HG03139 (cell line): ENCODE results near the gene ALDH1A1.
"Not testable (repeated sequence)": the region's sequence is repeated elsewhere in the genome, so short reads cannot be mapped to it uniquely, and the experiment has no call there.

Experiments used
- ATAC-seq: cut with Tn5 transposase; IDR thresholded peaks from one replicate; pipeline ENCODE4 v1.9.1; 2021; ENCODE audit not compliant: unreplicated experiment

The ALDH1A1 gene

DNA sequence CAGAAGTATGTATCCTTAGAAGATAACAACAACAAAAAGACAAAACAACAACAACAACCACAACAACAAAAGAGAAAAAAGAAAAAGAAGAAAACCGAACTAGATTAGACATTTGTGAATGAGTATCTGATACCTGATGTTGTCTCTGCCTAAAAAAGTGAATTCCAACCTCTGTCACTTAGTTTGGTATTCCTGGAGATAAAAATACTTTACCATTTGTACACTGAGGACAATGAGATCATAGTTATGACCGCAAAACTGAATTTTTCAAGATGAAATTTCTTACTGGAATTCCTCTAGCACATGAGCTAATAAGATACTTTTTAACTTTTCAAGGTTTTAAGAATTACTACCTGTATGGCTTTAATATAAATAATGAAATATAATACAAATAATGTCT, 54.5 kb downstream of the ALDH1A1 start:
- no peak for ATAC-seq

DNA sequence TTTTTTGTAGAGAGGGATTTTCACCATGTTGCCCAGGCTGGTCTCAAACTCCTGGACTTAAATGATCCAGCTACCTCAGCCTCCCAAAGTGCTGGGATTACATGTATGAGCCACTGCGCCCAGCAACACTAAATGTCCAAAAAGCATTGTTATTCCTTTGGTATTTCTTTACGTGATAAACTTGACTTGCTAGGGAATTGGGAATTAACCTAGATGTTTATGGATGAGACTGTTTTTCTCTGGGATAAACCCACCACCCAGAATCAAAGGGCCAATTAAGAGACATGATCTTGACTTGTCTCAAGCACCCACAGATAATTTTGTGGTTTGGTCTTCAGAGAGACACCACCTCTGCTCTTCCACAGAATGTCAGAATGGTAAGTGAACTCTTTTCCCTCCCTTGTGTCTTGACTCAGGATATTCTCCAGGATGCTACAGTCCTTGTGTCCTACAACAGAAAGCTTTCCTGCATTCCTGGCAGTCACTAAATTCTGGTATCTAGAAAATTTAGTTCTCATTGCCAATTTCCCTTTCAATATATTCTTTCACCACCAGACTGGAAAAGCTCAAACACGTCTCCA, 55.7 kb downstream of the ALDH1A1 start:
- no peak for ATAC-seq

DNA sequence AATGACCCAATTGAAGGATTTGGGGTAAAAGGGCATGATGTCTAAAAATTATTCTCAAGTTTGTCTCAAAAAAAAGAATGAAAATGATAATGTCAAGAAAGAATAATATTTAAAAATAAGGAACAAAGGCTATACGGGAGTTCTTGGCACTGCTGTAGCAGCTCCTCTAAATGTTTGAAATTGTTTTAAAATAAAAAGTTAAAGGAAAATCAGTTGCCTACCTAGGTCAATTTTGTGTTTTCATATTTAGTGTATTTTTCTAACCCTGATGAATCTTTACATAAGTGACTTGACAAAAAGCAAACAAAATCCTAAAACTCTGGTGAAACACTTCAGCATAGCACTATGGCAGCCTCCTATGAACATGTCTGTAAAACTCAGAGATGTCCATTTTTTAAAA, 56.4 kb downstream of the ALDH1A1 start:
- no peak for ATAC-seq

DNA sequence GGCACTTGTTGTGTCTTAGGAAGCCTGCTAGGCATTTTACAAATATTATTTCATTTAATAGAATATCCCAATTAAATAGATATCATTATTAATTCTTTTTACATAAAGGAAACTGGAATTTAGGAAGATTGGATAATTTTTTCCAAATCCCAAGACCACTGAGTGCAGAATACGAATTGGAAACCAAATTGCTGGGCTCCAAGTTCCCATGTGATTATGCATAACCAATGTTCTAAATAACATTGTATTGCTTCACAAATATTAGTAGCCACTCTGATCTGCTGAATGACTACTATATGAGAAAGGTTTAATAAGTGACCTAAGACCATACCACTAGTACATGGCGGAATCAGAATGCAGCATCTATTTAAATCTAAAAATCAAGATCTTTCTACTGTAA, 57.7 kb downstream of the ALDH1A1 start:
- ATAC-seq: no peak

DNA sequence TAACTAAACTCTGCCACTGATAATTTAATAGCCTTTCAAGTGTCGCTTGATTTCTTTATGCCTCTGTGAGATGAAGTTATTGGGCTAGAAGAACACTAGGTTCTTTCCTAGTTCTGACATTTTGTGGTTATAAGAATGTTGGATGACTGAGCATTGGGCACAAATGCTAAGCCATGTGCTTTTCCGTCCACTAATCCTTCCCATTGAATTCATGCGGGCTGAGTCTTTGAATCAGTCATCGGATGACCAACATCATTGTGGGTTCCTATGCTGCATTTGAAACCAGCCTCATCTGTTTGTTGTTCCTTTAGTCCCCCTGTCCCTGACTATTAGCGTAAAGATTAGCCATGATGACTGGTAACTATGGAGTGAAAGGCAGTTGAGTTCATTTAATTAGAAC, 58.5 kb downstream of the ALDH1A1 start:
- ATAC-seq: no peak

DNA sequence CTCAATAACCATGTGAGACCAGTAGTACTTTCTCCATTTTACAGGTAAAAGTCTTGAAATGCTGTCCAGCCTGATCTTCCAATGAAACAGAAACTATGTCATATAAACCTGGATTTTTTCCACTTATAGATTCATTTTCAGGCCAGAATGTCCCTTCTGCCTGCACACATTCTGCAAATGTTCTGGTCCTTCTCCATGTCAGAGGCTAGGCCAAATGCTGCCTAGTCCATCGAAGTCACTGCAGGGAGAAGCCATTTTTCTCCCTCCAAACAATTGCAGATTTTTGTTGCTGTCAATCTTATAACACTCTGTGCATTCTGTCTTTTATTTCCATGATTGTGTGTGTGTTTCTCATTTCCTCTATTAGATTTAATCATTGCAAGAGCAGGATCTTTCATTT, 59.4 kb downstream of the ALDH1A1 start:
- no peak for ATAC-seq

DNA sequence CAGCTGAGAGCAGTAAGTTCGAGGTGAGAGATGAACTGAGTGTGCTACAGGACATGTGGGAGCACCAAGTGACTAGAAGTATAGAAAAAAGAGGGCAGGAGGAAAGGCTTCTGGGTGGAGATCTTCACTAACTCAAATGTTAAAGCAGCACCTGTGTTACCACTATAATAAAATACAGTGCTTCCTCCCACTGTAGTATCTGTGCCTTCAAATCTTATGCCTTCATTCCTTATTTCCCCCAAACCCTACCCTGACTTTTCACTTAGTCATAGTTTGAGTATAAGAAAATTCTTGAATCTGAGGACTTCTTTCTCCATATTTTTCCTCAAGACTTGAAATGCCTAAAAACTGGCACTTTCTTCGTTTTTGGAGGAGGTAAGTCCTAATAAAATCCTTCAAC, 61.8 kb downstream of the ALDH1A1 start:
- no peak for ATAC-seq

DNA sequence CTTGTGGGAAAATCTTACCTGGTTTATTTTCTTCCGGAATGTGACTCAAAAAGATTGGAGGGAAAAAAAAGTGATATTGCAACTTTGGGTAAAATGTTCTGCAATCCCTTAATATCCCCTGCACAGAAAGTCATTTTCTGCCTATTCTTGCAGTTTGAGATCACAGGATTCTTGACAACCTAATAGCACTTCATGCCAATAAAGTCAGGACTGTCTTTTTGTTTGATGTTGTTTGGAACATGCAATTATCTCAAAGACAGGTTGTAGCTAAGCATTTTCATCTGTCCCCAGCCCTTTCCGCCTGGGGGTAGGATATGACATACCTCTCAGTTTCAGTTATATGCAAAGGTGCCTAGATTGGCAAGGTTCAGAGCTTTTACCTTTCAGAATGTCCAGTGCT, 63.9 kb downstream of the ALDH1A1 start:
- no peak for ATAC-seq

DNA sequence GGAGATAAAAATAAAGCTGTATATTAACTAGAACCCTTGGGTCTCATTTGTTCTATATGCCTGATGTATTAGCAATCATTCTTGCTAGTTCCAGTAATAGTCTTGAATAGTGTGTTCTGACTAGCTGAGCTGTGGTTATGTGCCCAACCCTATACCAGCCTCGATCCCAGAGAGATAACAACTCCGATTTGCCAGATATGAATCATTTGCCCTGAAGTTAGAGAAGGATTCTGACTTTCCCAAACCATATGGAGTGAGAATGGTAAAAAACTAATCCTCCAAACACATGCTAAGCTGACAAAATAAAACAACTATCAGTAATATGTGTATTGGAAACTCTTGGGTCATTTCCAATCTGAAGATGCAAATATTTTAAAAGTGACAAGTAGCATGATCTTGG, 64.8 kb downstream of the ALDH1A1 start:
- ATAC-seq: no peak

DNA sequence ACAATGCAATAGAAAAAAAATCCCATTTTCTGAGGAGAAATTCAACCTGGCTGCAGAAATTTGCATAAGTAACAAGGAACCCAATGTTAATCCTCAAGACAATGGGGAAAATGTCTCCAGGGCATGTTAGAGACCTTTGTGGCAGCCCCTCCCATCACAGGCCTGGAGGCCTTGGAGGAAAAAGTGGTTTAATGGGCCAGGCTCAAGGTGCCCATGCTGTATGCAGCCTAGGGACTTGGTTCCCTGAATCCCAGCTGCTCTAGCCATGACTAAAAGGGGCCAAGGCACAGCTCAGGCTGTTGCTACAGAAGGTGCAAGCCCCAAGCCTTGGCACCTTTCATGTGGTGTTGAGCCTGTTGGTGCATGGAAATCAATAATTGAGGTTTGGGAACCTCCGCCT, 66.5 kb downstream of the ALDH1A1 start:
- ATAC-seq: no peak

DNA sequence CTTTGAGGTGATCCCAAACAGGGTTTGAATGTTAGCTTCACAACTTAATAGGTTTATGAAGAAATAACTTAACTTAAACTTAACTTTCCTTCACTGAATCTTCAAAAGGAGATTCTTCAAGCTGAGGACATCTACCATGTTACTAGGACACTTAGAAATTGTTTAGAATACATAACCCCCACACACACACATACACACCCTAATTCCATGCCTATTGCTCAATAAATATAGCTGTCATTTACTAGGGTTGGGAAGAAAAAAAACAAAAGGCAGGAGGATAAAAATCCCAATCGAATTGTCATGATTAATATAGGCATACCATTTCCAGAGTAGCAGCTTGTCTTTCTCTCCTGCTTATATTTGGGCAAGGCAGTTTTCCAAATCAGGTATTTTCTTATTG, 68.3 kb downstream of the ALDH1A1 start:
- ATAC-seq: no peak

DNA sequence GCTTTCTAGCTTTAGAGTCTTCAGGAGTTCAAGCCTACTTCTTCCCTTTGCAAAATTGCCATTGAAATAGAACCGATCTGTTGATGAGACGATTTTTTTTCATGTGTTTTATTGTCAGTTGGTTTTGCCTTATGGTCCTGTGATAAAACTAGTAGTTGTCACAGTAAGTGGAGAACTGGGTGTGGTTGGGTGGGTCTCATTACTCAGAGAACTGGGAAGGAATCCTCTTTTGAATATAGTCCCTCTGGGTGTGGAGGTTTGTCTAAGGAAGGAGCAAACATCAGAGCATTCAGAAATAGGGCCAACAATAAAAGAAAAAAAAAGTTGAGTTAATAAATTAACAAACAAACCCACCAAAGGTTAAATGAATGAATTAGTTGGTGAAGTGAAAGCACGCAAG, 69.0 kb downstream of the ALDH1A1 start:
- ATAC-seq: no peak

DNA sequence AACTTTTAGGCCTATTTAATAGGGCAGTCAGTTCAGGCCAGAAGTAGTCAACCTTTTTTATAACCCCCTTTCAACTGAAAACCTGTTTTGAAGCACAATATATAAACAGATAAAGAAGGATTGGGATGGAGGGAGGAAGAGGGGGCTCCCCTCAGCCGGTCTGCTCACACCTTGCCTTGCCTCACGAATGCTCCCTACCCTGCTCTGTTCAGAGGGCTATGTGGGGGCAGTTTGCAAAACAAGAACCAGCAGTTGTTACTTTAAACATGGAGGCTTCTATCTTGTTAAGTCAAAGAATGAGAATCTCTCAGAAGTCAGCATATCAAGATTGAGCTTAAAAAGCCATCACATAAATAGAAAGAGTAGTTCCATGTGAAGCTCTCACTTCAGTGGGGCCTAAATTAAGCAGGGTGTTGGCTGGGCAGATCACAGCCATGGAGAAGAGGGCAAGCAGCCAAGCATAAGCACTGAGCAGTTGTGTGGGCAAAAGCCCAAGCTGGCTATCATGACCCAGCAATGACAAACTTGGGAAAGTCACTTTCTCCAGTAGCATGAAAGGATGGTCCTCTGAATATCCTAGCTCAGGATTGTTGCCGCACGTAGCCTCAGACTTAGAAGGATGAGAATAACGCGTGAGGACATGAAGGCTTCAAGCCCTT, 70.6 kb downstream of the ALDH1A1 start:
- ATAC-seq: no peak

DNA sequence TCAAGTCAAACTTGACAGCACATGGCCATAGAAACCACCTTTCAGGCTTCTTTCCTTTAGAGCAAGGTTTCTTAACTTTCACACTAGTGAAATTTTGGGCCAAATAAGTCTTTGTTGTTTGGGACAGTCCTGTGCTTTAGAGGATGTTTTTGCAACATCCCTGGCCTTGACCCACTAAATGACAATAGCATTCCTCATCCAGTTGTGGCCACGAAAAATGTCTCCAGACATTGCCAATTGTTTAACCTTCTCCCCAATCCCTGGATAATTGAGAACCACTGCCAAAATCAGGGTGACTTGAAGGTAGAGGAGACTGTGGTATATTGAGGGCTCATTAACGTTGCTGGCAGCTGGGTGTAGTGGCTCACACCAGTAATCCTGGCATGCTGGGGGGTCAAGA, 72.0 kb downstream of the ALDH1A1 start:
- no peak for ATAC-seq

DNA sequence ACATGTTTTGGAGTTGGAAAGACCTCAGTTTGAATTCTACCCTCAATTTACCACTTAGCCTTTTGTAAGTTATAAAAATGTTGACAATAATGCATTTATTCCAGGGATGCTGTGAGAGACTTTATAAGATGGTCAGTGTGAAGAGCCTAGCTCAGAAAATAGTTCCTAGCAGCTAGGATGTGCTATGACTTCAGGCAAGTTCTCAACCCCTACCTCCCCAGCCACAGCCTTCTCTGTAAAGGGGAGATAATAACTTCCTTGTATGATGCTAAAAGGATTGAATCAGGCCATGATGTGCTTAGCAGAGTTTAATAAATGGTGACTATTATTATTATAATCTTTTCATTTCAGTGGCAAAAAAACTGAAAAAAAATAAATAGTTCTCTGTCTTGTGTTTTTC, 77.6 kb downstream of the ALDH1A1 start:
- no peak for ATAC-seq

DNA sequence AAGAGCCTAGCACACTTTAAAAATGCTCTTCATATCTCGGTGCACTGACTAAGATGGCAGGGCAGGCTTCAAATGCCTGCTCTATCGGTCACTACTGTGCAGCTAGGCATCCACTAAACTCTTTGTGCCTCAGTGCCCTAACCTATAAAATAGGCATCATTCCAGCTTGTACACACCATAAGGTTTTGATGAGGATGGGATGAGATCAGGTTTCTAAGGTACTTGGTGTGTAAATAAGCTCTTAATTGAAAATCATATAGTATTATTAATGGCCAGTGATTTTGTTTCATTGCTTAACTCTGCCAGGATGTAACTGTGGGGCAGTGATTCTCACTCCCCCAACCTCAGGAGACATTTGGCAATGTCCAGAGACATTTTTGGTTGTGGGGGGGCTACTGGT, 78.5 kb downstream of the ALDH1A1 start:
- no peak for ATAC-seq

DNA sequence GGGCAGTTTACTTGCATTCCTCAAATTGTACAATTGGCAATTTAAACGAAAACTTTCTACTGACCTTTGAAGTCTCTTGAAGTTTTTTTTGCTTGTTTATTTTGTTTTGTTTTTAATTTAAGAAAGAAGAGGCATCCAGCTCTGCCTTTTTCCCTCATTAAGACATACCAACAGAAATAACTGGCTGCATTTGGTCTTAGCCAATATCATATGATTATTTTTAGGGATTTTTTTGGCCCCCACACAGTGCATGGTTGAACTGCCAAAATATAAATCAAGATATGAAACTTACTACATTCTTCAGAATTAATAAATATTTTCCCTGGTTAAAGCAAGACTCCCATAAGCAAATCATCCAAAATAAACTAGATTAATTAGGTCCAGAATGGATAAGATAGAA, 79.4 kb downstream of the ALDH1A1 start:
- no peak for ATAC-seq

DNA sequence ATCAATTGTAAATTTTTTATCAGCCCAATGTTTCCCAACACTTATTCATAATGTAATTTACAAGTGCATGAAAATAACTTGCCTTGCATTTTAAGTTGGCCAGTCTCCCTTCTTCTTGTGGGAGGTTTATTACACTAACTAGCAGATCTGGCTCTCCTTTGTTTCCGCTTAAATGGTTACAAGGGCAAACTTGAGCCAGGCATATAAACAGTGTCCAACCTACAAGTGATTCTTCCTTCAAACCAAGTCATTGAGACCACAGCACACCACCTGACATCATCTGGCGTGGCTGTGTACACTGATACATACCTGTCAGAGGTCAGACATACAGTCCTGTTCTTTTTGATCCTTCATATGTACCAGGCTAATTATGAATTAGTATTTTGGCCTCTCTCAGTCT, 80.1 kb downstream of the ALDH1A1 start:
- ATAC-seq: no peak

DNA sequence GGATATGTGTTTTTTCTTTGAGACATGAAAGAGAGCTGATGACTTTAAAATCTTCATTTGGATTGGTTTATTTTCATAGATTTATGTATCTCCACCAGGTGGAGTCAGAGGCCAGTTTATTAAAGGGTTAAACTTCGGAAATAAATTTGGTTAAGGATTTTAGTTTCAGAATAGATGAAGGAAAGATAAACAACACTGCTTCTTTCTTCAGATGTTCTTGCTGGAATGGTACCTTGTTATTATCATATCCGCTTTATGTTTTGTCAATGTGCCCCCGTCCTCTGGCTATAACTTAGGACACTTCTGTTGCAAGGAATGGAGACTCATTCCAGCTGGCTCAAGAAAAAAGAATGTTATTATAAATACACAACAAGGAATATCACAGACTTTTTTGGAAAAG, 81.2 kb downstream of the ALDH1A1 start:
- ATAC-seq: no peak

DNA sequence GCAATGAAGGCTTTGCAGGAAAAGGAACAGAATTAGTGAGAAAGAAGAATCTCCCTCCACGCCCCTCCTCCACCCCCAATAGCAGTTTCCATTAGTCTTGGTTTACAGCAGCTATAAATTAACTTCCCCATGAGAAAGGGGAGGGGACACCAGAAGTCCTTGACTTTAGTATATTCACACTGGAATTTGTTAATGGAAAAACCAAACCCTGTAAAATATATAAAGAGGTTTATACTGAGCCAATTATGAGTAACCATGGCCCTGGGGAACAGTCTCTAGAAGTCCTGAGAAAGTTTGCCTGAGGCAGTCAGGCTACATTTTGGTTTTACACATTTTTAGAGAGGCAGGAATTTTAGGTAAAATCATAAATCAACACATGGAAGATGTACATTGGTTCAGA, 88.5 kb downstream of the ALDH1A1 start:
- no peak for ATAC-seq

DNA sequence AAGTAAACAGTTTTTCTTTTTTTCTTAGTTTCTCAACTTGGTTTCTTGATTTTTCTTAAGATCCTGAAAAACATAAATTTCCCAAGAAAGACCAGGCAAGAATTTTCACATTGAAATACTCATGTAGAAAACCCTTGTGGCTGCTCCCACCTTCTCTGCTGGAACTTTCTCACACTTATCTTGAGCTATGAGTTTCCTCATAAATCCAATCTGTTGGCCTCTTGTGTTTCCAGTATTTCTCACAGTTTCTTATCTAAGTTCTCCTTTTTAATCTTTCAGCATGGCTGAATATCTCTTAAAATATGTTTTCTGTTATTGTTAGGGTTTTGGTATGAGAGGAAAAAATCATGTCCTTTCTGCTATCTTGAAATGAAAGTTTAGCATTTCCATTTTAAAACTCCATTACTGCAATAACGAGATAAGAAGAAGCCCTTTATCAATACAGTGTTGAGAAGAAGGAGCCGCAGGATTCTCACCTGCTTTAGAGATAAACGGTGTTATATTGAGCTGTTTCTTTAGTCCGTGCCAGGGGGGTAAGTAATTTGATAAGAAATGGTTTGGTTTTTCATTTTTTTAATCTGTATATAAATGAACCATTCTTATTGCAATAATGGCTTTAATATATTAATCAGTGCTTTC, 89.3 kb downstream of the ALDH1A1 start:
- no peak for ATAC-seq

DNA sequence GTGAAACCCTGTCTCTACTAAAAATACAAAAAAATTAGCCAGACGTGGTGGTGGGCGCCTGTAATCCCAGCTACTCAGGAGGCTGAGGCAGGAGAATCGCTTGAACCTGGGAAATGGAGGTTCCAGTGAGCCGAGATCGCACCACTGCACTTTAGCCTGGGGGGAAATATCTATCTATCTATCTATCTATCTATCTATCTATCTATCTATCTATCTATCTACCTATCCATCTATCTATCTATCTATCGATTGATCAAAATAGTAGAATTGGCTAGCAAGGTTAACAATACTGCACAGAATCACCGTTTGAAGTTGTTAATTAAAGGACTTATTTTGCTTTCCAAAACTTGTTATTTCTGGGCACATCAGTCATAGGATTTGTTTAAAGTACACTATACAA, 90.1 kb downstream of the ALDH1A1 start:
- not testable (repeated sequence) for ATAC-seq
